ENCODE results near the gene ATP8A2. TPM values are rescaled to one million over a fixed set of nuclear protein-coding genes. Genes with fewer than 3 reads are reported as not detected.
"Not testable (repeated sequence)": the region's sequence is repeated elsewhere in the genome, so short reads cannot be mapped to it uniquely, and the experiment has no call there.

Gene ATP8A2
- total and polyA plus RNA-seq, 4 donors: 0.31 to 2.7 (median 1.1) TPM

DNA sequence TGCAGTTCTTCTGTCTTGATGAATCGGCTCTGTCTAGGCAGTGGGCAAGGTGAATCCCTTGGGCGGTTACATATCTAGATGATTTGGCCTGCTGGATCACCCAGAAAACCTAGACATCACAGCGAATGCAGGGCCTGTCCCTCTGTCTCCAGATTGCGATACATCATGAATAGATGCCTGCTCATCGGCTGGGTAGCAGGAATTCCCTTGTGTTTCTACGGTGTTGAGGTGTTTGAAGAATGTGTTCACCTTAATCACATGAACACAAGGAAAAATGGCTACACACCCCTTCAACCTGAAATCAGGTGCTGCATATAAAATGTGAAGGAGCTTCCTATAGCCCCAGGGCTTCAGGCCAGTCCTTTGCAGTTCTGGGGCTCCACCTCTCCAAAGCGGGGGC lies 398.8 kb downstream of the ATP8A2 start:
- H3K9ac ChIP-seq (ENCODE audit: insufficient read depth in 1 of 2, low read length in 2 of 2): no peak overlapping the region
- no peak overlapping the region for H3K4me3 ChIP-seq
- WGBS, 2 donors: 84 to 91% methylated on average over 7 of the region's 7 CpGs
- peaks cover 0 to 58% (median 10%) of the 10 kb centered on the region in 5 donors for H3K4me1 ChIP-seq (ENCODE audit: control insufficient read depth in 5 of 5, insufficient read depth in 5 of 5, low read length in 5 of 5)
- H3K27ac ChIP-seq (ENCODE audit: low read depth in 1 of 2, low read length in 1 of 2): no peak overlapping the region
- TF ChIP-seq, protein P1, sequence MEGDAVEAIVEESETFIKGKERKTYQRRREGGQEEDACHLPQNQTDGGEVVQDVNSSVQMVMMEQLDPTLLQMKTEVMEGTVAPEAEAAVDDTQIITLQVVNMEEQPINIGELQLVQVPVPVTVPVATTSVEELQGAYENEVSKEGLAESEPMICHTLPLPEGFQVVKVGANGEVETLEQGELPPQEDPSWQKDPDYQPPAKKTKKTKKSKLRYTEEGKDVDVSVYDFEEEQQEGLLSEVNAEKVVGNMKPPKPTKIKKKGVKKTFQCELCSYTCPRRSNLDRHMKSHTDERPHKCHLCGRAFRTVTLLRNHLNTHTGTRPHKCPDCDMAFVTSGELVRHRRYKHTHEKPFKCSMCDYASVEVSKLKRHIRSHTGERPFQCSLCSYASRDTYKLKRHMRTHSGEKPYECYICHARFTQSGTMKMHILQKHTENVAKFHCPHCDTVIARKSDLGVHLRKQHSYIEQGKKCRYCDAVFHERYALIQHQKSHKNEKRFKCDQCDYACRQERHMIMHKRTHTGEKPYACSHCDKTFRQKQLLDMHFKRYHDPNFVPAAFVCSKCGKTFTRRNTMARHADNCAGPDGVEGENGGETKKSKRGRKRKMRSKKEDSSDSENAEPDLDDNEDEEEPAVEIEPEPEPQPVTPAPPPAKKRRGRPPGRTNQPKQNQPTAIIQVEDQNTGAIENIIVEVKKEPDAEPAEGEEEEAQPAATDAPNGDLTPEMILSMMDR (IDR thresholded peaks at IDR 0.05; ENCODE audit: control extremely low read depth, extremely low read depth): no peak
- no peak for ATAC-seq (ENCODE audit: insufficient read depth, low FRiP score)
- no peaks in the 10 kb centered on the region for H3K27me3 ChIP-seq (ENCODE audit: control insufficient read depth in 3 of 3, insufficient read depth in 3 of 3, low read length in 2 of 3)
- peaks cover 0 to 2% (median 0%) of the 10 kb centered on the region in 4 donors for H3K9me3 ChIP-seq (ENCODE audit: control insufficient read depth in 4 of 4, insufficient read depth in 3 of 4, low read length in 3 of 4)
- H3K36me3 ChIP-seq (ENCODE audit: control insufficient read depth in 4 of 4, insufficient read depth in 4 of 4, low read length in 4 of 4): no peaks in the 10 kb centered on the region
- no peak for DNase-seq

DNA sequence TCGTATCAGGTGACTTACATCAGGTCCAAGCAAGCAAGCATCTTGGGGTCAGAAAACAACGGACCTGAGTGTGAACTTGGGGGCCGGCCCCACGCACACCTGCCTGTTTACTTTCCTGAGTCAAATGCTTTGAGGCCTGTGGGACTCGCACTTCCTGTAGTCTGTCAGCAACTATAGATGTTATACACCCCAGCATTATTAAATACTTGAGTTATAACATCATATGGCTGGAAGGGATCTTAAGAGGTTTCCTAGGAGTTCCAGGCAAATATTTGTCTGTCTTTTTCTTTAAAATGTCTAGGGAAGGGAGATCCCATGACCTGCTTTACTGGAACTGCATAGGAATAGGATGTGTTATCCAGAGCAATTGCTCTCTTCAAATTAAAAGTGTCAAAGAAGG lies 399.4 kb downstream of the ATP8A2 start:
- WGBS, 2 donors: 56 to 68% methylated on average over 5 of the region's 5 CpGs
- H3K36me3 ChIP-seq (ENCODE audit: control insufficient read depth in 4 of 4, insufficient read depth in 4 of 4, low read length in 4 of 4): no peaks in the 10 kb centered on the region
- TF ChIP-seq, protein P1 (IDR thresholded peaks at IDR 0.05; ENCODE audit: control extremely low read depth, extremely low read depth): no peak
- peak in 2 of 3 donors; percentile 47 to 50 for DNase-seq
- ATAC-seq (ENCODE audit: insufficient read depth, low FRiP score): no peak
- no peak overlapping the region for H3K9ac ChIP-seq (ENCODE audit: insufficient read depth in 1 of 2, low read length in 2 of 2)
- H3K27ac ChIP-seq (ENCODE audit: low read depth in 1 of 2, low read length in 1 of 2): no peak overlapping the region
- no peak overlapping the region for H3K4me3 ChIP-seq
- H3K9me3 ChIP-seq (ENCODE audit: control insufficient read depth in 4 of 4, insufficient read depth in 3 of 4, low read length in 3 of 4): peaks cover 0 to 2% (median 0%) of the 10 kb centered on the region in 4 donors
- peaks cover 0 to 55% (median 10%) of the 10 kb centered on the region in 5 donors for H3K4me1 ChIP-seq (ENCODE audit: control insufficient read depth in 5 of 5, insufficient read depth in 5 of 5, low read length in 5 of 5)
- H3K27me3 ChIP-seq (ENCODE audit: control insufficient read depth in 3 of 3, insufficient read depth in 3 of 3, low read length in 2 of 3): no peaks in the 10 kb centered on the region

DNA sequence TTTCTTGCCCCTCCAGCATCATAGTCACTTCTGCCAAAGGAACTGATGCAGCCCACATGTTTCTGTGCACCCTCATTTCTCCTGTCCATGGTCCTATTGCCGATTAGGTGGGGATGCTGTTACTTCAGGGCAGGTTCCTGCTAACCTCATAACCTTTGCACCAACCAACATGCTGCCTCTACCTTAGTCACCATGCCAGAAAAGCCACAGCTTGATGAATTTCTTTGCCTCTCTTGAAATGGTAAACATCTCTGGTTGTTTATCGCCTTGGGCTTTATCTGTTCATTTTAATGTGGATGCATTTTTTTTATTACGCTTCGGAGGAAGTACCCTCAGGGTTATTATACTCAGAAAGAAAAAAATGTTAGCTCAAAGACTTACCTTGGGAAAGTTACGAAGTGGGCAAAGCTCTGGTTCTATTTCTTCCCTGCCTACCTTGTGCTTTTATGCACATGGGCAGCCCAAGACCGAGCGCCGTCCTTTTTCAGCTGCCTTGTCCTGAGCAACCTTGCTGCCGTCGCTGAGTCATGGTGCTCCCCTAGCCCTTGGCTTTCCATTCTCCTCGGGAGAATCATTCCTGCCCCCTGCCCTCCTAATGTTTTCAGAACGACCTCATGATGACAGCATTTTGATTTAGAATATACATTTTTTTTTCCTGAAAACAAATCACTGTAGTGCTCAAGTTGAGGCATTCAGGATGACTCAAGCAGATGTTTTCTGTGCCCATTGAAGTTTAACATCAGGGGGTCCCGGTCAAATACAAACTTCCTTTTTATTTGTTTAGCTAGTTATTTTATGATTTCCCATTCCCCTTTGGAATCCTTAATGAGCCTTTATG lies 400.1 kb downstream of the ATP8A2 start:
- peaks cover 0 to 56% (median 14%) of the 10 kb centered on the region in 5 donors for H3K4me1 ChIP-seq (ENCODE audit: control insufficient read depth in 5 of 5, insufficient read depth in 5 of 5, low read length in 5 of 5)
- no peak overlapping the region for H3K4me3 ChIP-seq
- DNase-seq (no peak), ATAC-seq (ENCODE audit: insufficient read depth, low FRiP score) (no peak)
- TF ChIP-seq, protein P1 (IDR thresholded peaks at IDR 0.05; ENCODE audit: control extremely low read depth, extremely low read depth): no peak
- no peaks in the 10 kb centered on the region for H3K27me3 ChIP-seq (ENCODE audit: control insufficient read depth in 3 of 3, insufficient read depth in 3 of 3, low read length in 2 of 3)
- WGBS, 2 donors: 74% methylated on average over 13 of the region's 13 CpGs
- no peaks in the 10 kb centered on the region for H3K36me3 ChIP-seq (ENCODE audit: control insufficient read depth in 4 of 4, insufficient read depth in 4 of 4, low read length in 4 of 4)
- H3K9me3 ChIP-seq (ENCODE audit: control insufficient read depth in 4 of 4, insufficient read depth in 3 of 4, low read length in 3 of 4): peaks cover 0 to 2% (median 0%) of the 10 kb centered on the region in 4 donors
- H3K9ac ChIP-seq (ENCODE audit: insufficient read depth in 1 of 2, low read length in 2 of 2): no peak overlapping the region
- H3K27ac ChIP-seq (ENCODE audit: low read depth in 1 of 2, low read length in 1 of 2): no peak overlapping the region

DNA sequence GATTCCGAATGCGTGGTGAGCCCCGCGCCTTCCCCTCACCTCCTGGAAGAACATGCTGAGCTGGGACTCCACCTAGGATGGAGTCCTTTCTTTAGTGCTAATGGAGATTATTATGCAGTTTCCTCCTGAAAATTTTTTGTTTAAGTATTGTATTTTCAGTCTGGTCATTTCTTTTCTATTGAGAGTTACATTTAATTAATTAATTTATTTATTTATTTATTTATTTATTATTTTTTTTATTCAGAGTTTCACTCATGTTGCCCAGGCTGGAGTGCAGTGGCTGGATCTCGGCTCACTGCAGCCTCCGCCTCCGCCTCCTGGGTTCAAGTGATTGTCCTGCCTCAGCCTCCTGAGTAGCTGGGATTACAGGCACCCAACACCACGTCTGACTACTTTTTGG lies 400.8 kb downstream of the ATP8A2 start:
- H3K36me3 ChIP-seq (ENCODE audit: control insufficient read depth in 4 of 4, insufficient read depth in 4 of 4, low read length in 4 of 4); H3K4me3 ChIP-seq; H3K27ac ChIP-seq (ENCODE audit: low read depth in 1 of 2, low read length in 1 of 2); ATAC-seq (ENCODE audit: insufficient read depth, low FRiP score); H3K27me3 ChIP-seq (ENCODE audit: control insufficient read depth in 3 of 3, insufficient read depth in 3 of 3, low read length in 2 of 3); DNase-seq; H3K9ac ChIP-seq (ENCODE audit: insufficient read depth in 1 of 2, low read length in 2 of 2); H3K9me3 ChIP-seq (ENCODE audit: control insufficient read depth in 4 of 4, insufficient read depth in 3 of 4, low read length in 3 of 4): not testable (repeated sequence)
- 95% methylated on average over 8 of the region's 8 CpGs for WGBS, 2 donors
- H3K4me1 ChIP-seq (ENCODE audit: control insufficient read depth in 5 of 5, insufficient read depth in 5 of 5, low read length in 5 of 5): peaks cover 0 to 53% (median 14%) of the 10 kb centered on the region in 5 donors

DNA sequence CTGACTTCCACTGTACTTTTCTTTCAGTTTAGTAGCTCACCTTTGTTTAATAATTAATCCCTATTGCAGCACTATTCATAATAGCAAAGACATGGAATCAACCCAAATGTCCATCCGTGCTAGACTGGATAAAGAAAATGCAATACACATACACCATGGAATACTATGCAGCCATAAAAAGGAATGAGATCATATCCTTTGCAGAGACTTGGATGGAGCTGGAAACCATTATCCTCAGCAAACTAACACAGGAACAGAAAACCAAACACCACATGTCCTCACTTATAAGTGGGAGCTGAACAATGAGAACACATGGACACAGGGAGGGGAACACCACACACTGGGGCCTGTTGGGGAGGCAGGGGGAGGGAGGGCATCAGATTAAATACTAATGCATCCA lies 402.3 kb downstream of the ATP8A2 start:
- H3K9ac ChIP-seq (ENCODE audit: insufficient read depth in 1 of 2, low read length in 2 of 2); H3K27ac ChIP-seq (ENCODE audit: low read depth in 1 of 2, low read length in 1 of 2); H3K9me3 ChIP-seq (ENCODE audit: control insufficient read depth in 4 of 4, insufficient read depth in 3 of 4, low read length in 3 of 4); H3K4me3 ChIP-seq; DNase-seq; H3K27me3 ChIP-seq (ENCODE audit: control insufficient read depth in 3 of 3, insufficient read depth in 3 of 3, low read length in 2 of 3); H3K36me3 ChIP-seq (ENCODE audit: control insufficient read depth in 4 of 4, insufficient read depth in 4 of 4, low read length in 4 of 4); ATAC-seq (ENCODE audit: insufficient read depth, low FRiP score): not testable (repeated sequence)
- WGBS, 2 donors: 59 to 81% methylated on average over 1 of the region's 1 CpG
- peaks cover 0 to 45% (median 14%) of the 10 kb centered on the region in 5 donors for H3K4me1 ChIP-seq (ENCODE audit: control insufficient read depth in 5 of 5, insufficient read depth in 5 of 5, low read length in 5 of 5)
